ENCODE measurements around the gene TMEM132A. TPM values are rescaled to one million over a fixed set of nuclear protein-coding genes. Genes with fewer than 3 reads are reported as not detected.
A peak's percentile ranks its signal among the peaks of the same experiment; 100 is the strongest.

Gene TMEM132A
- total and polyA plus RNA-seq, 9 of the 15 experiments (the other 6 are each of a cell fraction or from before 2014, with no cell fraction given), result 0.04 to 1.1 (median 0.18) TPM; not detected in 4

DNA sequence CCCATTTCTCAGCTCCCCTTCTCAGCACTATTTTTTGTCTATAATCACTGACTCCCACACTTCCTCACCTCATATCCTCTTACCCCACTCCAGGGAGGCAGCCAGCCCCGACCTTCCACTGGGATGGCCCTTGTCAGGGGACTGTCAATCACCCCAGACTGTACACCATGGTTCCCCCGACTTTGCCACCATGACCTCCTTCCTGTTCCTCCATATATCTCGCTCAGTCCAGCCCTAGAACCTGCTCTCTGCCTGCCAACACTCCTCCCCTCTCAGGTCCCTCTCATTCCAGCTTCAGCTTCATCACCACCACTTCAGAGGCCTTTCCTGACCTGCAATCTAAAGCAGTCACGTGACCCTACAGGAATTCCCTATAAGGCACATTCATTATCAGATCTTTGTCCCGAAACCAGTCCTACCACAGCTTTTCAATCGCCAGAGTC, 34.4 kb upstream of the TMEM132A start (continued):
- TF ChIP-seq MTA1 (IDR thresholded peaks at IDR 0.05; ENCODE audit: borderline replicate concordance), result no peak
- no peak for TF ChIP-seq DACH1 (IDR thresholded peaks at IDR 0.05; ENCODE audit: partially characterized antibody)
- TF ChIP-seq HNRNPLL (IDR thresholded peaks at IDR 0.05; ENCODE audit: low read depth, low read length, poor library complexity, severe bottlenecking), result no peak
- TF ChIP-seq HDAC6 (IDR thresholded peaks at IDR 0.05; ENCODE audit: low read depth, low read length), result no peak
- no peak for TF ChIP-seq SMAD2 (IDR thresholded peaks at IDR 0.05; ENCODE audit: low read depth, low read length)
- peak; percentile 62 for TF ChIP-seq SUPT5H (IDR thresholded peaks at IDR 0.05)
- no peak for TF ChIP-seq NFRKB (IDR thresholded peaks at IDR 0.05; ENCODE audit: low read depth)
- no peak for TF ChIP-seq DMBX1 (CRISPR knock-in tag; IDR thresholded peaks at IDR 0.05; ENCODE audit: borderline replicate concordance)
- no peak for TF ChIP-seq ZNF717 (CRISPR knock-in tag; IDR thresholded peaks at IDR 0.05)
- TF ChIP-seq, protein P1, sequence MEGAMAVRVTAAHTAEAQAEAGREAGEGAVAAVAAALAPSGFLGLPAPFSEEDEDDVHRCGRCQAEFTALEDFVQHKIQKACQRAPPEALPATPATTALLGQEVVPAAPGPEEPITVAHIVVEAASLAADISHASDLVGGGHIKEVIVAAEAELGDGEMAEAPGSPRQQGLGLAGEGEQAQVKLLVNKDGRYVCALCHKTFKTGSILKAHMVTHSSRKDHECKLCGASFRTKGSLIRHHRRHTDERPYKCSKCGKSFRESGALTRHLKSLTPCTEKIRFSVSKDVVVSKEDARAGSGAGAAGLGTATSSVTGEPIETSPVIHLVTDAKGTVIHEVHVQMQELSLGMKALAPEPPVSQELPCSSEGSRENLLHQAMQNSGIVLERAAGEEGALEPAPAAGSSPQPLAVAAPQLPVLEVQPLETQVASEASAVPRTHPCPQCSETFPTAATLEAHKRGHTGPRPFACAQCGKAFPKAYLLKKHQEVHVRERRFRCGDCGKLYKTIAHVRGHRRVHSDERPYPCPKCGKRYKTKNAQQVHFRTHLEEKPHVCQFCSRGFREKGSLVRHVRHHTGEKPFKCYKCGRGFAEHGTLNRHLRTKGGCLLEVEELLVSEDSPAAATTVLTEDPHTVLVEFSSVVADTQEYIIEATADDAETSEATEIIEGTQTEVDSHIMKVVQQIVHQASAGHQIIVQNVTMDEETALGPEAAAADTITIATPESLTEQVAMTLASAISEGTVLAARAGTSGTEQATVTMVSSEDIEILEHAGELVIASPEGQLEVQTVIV (CRISPR knock-in tag; IDR thresholded peaks at IDR 0.05; ENCODE audit: borderline replicate concordance), result no peak
- TF ChIP-seq CBX1 (IDR thresholded peaks at IDR 0.05; ENCODE audit: low read depth), result no peak
- TF ChIP-seq, protein P2, sequence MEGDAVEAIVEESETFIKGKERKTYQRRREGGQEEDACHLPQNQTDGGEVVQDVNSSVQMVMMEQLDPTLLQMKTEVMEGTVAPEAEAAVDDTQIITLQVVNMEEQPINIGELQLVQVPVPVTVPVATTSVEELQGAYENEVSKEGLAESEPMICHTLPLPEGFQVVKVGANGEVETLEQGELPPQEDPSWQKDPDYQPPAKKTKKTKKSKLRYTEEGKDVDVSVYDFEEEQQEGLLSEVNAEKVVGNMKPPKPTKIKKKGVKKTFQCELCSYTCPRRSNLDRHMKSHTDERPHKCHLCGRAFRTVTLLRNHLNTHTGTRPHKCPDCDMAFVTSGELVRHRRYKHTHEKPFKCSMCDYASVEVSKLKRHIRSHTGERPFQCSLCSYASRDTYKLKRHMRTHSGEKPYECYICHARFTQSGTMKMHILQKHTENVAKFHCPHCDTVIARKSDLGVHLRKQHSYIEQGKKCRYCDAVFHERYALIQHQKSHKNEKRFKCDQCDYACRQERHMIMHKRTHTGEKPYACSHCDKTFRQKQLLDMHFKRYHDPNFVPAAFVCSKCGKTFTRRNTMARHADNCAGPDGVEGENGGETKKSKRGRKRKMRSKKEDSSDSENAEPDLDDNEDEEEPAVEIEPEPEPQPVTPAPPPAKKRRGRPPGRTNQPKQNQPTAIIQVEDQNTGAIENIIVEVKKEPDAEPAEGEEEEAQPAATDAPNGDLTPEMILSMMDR (IDR thresholded peaks at IDR 0.05 in 2 of 3, conservative IDR thresholded peaks at IDR 0.05 in 1 of 3; ENCODE audit: insufficient read depth in 2 of 3, low read depth in 1 of 3, low read length in 3 of 3), result no peak
- TF ChIP-seq CEBPG (CRISPR knock-in tag; IDR thresholded peaks at IDR 0.05), result no peak
- TF ChIP-seq CEBPG (tag; conservative IDR thresholded peaks at IDR 0.05 in 1 of 2, IDR thresholded peaks at IDR 0.05 in 1 of 2), result no peak
- TF ChIP-seq ELF2 (CRISPR knock-in tag; IDR thresholded peaks at IDR 0.05), result no peak
- no peak for TF ChIP-seq SRSF3 (IDR thresholded peaks at IDR 0.05; ENCODE audit: insufficient read depth, low read length)
- no peak for TF ChIP-seq ZBTB7A (IDR thresholded peaks at IDR 0.05; ENCODE audit: borderline replicate concordance, control insufficient read depth, low read depth, low read length)
- TF ChIP-seq, protein P3, sequence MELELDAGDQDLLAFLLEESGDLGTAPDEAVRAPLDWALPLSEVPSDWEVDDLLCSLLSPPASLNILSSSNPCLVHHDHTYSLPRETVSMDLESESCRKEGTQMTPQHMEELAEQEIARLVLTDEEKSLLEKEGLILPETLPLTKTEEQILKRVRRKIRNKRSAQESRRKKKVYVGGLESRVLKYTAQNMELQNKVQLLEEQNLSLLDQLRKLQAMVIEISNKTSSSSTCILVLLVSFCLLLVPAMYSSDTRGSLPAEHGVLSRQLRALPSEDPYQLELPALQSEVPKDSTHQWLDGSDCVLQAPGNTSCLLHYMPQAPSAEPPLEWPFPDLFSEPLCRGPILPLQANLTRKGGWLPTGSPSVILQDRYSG (tag; conservative IDR thresholded peaks at IDR 0.05; ENCODE audit: low read depth), result no peak
- no peak for TF ChIP-seq ZC3H4 (CRISPR knock-in tag; IDR thresholded peaks at IDR 0.05; ENCODE audit: borderline replicate concordance)
- no peak for TF ChIP-seq PPARD (CRISPR knock-in tag; IDR thresholded peaks at IDR 0.05)
- no peak for TF ChIP-seq ZFPM2 (CRISPR knock-in tag; IDR thresholded peaks at IDR 0.05)
- TF ChIP-seq, protein P4, sequence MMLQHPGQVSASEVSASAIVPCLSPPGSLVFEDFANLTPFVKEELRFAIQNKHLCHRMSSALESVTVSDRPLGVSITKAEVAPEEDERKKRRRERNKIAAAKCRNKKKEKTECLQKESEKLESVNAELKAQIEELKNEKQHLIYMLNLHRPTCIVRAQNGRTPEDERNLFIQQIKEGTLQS (IDR thresholded peaks at IDR 0.05), result no peak
- TF ChIP-seq, protein P4 (CRISPR knock-in tag; conservative IDR thresholded peaks at IDR 0.05), result no peak
- no peak for TF ChIP-seq RCOR1 (IDR thresholded peaks at IDR 0.05; ENCODE audit: borderline replicate concordance in 1 of 2, low read depth in 2 of 2, low read length in 2 of 2)
- no peak for TF ChIP-seq SREBF1 (IDR thresholded peaks at IDR 0.05; ENCODE audit: borderline replicate concordance, low read depth, low read length)
